ENCODE results near the gene PDILT.

Gene PDILT

GRCh38 chr16:20320592-20320991, 83.9 kb downstream of the PDILT start:
- no peak for DNase-seq (ENCODE audit: low read depth)
- TF ChIP-seq CTCF (IDR thresholded peaks at IDR 0.05; ENCODE audit: control insufficient read depth, insufficient read depth, low read depth, low read length, missing control alignments) = no peak

GRCh38 chr16:20320178-20320577, 84.4 kb downstream of the PDILT start:
- no peak for TF ChIP-seq CTCF (IDR thresholded peaks at IDR 0.05; ENCODE audit: control insufficient read depth, insufficient read depth, low read depth, low read length, missing control alignments)
- DNase-seq (ENCODE audit: low read depth) = no peak
- no peak overlapping the region for H3K4me3 ChIP-seq (ENCODE audit: control insufficient read depth, low read depth, low read length)

More at GRCh38 chr16:20320592-20320991, 83.9 kb downstream of the PDILT start:
- no peak overlapping the region for H3K4me3 ChIP-seq (ENCODE audit: control insufficient read depth, low read depth, low read length)

GRCh38 chr16:20319406-20319805, 85.1 kb downstream of the PDILT start:
- H3K4me3 ChIP-seq (ENCODE audit: control insufficient read depth, low read depth, low read length) = no peak overlapping the region
- TF ChIP-seq CTCF (IDR thresholded peaks at IDR 0.05; ENCODE audit: control insufficient read depth, insufficient read depth, low read depth, low read length, missing control alignments) = no peak
- DNase-seq (ENCODE audit: low read depth) = no peak

- no peak for TF ChIP-seq CTCF (IDR thresholded peaks at IDR 0.05; ENCODE audit: control insufficient read depth, insufficient read depth, low read depth, low read length, missing control alignments)
- no peak overlapping the region for H3K4me3 ChIP-seq (ENCODE audit: control insufficient read depth, low read depth, low read length)
- no peak for DNase-seq (ENCODE audit: low read depth)
Observed at GRCh38 chr16:20318437-20318836, 86.1 kb downstream of the PDILT start.

- no peak for DNase-seq (ENCODE audit: low read depth)
- TF ChIP-seq CTCF (IDR thresholded peaks at IDR 0.05; ENCODE audit: control insufficient read depth, insufficient read depth, low read depth, low read length, missing control alignments) = no peak
- no peak overlapping the region for H3K4me3 ChIP-seq (ENCODE audit: control insufficient read depth, low read depth, low read length)
Observed at GRCh38 chr16:20318006-20318405, 86.5 kb downstream of the PDILT start.

- H3K4me3 ChIP-seq (ENCODE audit: control insufficient read depth, low read depth, low read length) = no peak overlapping the region
- no peak for DNase-seq (ENCODE audit: low read depth)
- TF ChIP-seq CTCF (IDR thresholded peaks at IDR 0.05; ENCODE audit: control insufficient read depth, insufficient read depth, low read depth, low read length, missing control alignments) = no peak
Observed at GRCh38 chr16:20317117-20317516, 87.4 kb downstream of the PDILT start.

- no peak overlapping the region for H3K4me3 ChIP-seq (ENCODE audit: control insufficient read depth, low read depth, low read length)
- TF ChIP-seq CTCF (IDR thresholded peaks at IDR 0.05; ENCODE audit: control insufficient read depth, insufficient read depth, low read depth, low read length, missing control alignments) = no peak
- DNase-seq (ENCODE audit: low read depth) = no peak
Observed at GRCh38 chr16:20316715-20317114, 87.8 kb downstream of the PDILT start.

Measured in AG09309 (cell line).